GOT3 (cell line): ENCODE data around the gene PRKCE.

Experiments used
- DNase-seq: peaks from one replicate; lab custom pipeline; 2025; ENCODE audit warnings: mixed read lengths; lab: John Stamatoyannopoulos, UW

PRKCE gene

DNA sequence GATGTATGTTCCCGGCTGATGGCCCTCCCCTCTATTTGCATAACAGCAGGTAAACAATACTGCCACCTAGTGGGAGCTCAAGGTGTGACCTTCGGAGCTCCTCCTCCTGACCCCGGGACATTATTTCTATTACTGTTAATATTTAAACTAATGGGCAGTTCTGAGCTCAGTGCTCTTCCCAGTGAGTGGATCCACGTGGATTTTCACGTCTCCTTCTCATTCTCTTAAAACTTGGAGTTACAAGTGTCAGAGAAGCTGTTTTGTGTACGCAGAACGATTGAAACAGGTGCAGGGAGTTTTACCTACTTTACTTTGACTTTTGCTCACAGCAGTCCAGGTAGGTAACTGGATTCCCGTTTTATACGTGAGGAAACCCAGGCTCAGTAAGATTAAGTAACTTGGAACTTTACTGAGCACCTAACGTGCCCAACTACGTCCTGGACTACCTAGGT is 127.3 kb downstream of the PRKCE start:
- no peak for DNase-seq

DNA sequence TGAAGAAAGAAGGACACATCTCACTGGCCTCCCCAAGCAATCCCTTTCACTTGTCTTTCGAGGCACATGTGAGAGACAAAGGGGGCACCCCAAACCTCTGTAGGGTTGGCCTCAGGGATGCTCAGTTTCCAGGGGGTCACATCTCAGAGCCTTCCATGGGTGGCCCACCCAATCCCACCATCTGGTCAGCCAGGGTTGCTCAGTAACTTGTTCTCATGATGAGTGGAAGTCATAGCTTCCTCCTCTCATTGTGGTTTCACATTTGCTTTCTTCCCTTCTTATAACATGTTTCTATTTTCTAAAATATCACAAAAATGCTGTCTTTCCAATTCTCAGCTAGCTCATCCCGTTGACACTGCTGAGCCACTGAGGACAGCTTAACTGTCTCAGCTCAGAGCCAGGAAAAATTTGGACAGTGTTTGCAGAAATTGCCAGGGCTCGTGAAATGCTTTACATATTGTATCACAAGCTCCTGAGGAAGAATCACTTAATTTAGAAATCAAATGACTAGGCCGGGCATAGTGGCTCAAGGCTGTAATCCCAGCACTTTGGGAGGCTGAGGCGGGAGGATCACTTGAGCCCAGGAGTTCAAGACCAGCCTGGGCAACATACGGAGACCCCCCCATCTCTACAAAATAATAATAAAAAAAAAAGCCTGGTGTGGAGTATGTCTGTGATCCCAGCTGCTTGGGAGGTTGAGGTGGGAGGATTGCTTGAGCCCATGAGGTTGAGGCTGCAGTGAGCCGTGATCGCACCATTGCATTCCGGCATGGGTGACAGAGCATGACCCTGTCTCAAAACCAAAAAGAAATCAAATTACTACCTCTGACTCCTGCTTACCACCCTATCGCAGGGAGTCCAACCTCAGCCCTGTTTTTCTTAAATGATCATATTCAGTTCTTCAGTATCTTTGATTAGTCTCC is 129.3 kb downstream of the PRKCE start:
- no peak for DNase-seq

DNA sequence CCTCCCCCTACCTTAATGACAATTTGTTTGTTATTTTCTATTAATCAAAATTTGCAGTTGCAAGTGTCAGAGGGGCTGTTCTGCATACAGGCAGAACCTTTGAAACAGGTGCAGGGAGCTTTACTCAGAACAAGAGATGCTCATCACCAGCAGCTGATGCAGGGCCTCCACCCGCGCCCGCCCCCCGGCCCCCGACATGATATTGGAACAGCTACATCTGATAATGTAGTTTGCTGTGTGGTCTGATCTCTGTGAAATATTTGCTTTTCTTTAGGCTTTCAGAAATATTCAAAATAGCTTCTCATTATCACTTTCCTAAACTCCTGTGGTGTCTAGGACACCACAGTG is 130.0 kb downstream of the PRKCE start:
- no peak for DNase-seq

DNA sequence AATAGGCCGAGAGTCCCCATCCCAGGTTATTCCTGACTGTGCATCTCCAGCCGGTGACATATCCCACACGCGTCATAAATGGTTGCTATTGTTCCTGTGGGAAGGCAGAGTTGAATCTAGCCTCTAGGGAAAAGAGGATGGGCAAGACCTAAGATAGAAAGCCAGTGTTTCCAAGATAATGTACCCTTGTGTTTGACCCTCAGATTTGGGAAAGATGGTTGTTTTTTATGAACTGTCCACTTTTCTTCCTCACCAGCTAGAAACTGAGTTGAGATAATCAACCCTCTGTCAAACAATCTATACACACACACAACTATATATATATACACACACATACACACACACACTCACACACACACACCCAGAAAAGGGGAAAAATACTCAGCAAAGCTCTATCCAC is 131.0 kb downstream of the PRKCE start:
- no peak for DNase-seq

DNA sequence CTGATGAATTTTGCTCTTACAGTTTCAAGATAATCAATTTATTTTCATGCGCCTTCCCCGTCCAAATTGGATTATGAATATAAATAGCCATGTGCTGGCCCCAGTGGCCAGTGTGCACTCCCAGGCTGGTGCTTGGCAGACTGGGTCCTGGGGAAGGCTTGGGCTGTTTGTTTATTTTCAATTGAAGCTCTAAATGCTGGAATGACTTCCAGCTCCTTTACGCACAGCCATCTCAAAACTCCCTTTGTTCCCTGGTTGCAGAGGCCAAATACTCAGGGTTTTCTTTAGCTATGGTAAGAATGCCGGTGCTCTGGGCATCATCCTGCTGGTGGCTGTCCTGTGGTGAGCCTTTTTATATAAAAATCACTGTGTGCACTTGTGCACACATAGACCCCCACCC is 131.5 kb downstream of the PRKCE start:
- no peak for DNase-seq

DNA sequence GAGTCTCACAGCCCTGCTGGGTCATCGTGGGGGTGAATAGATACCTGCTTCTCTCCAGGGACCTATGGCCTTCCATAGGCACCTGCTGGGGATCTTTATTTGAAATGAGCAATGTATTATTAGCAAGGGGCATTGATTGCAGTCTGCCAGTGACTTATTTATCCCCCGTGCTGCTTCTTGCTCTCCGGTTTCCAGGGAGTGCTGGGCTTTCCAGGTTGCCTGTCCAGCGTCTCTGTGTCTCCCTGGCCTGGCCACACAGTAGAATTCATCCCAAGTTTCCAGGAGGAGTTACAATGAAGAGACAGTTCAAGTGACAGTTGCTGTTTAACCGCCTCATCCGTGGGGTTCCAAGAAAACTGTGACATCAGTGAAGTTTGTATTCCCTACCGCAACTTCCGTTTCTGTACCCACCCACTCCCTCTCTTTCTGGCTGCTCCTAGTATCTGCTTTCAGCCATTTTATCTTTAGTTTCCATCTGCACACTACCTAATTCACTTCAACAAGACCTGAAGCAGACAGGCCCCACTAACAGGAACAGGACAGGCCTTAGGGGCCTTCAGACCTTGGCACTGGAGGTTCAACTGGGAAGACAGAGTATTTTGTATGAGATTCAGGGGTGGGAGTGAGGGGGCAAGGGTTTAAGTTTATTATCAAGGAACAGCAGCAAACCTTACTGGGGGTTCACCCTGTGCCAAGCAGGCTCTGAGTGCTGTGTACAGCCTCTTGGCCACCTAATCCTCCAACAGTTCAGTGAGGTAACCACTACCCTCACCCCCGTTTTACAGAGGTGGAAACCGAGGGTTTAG is 134.8 kb downstream of the PRKCE start:
- DNase-seq, result no peak

DNA sequence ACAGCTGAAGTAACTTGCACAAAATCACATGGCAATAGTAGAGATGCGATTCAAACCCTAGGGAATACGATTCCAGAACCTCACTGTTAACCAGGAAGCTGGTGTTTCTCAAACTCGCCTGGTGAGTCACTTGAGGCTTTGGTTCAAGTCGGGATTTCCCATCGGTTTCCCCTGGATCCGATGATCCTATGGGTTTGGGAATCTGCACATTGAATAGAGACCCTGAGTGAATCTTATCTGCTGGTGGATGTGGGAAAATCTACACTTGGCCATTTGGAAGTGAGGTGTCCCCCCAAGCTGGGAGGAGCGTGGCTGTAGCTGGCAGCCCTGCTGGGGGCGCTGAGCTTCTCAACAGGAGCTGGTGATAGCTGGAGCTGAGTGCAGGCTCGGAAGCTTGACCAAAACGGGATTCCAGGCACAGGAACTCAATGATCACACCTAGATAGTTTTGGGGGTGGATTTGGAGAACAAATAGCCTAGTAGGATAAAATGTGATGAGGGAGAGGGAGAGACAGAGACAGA is 135.4 kb downstream of the PRKCE start:
- DNase-seq, result no peak

DNA sequence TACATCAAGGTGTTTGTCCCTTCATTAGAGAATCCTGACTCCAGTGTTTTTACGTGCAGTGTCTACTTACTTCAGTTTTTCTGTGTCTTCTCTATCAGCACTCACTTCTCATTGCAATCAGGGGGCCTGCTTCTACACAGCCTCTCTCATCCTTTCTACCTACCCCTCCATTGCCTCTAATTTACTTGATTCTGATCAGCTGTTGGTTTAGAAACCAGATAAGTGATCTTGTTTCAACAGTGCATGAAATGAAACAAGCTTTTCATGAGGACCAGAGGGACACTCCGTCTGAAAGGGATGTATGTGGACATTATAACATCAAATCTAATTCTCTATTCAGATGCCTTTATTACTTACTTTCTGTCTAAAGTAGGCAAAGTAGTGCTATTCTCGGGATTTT is 136.9 kb downstream of the PRKCE start:
- DNase-seq, result no peak

DNA sequence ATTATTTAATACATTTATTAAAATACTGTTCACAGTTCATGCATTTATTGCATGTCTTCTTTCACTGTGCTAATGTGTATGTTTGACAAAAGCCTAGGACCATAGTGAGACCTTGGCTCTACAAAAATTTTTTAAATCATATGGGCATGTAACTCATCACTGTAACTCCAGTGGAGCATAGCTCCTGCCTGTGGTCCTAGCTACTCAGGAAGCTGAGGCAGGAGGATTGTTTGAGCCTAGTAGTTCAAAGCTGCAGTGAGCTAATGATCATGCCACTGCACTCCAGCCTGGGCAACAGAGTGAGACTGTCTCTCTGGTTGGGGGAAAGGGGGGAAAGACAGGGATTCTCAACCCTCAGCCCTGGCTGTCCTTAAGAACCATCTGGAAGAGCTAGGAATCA is 137.8 kb downstream of the PRKCE start:
- no peak for DNase-seq

DNA sequence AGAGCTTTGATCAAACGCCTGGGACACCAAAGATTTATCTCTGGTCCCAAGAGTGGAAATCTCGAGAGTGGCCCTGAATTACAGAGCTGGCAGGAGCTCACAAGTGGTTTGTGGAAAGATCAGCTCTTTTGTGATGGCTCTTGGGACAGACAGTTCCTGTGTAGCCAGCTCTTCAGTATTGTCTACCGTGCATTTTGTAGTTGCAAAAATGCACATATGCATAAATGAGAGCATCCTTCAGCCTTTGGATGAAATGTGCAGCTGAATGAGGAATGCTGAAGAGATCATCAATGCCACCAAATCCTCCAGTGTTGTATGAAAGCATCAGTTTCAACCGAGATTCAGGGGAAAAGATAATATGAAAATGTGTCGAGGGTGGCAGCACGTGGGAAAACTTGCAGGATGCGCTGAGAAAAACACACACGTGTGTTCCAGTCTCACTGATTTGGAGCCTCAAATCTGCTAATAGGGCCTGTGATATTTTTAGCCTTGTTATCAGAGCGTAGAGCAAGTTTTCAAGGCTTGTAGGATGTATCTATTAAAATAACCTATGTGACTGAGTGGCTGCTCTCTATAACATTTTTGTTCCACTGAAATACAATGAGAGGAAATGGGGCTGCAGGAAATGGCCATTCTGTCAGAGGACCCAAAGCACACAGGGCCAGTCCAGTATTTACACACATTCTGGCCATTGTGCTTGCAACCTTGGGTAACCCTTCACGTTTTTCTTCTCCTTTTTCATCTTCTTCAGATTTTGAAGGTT is 138.7 kb downstream of the PRKCE start:
- no peak for DNase-seq

DNA sequence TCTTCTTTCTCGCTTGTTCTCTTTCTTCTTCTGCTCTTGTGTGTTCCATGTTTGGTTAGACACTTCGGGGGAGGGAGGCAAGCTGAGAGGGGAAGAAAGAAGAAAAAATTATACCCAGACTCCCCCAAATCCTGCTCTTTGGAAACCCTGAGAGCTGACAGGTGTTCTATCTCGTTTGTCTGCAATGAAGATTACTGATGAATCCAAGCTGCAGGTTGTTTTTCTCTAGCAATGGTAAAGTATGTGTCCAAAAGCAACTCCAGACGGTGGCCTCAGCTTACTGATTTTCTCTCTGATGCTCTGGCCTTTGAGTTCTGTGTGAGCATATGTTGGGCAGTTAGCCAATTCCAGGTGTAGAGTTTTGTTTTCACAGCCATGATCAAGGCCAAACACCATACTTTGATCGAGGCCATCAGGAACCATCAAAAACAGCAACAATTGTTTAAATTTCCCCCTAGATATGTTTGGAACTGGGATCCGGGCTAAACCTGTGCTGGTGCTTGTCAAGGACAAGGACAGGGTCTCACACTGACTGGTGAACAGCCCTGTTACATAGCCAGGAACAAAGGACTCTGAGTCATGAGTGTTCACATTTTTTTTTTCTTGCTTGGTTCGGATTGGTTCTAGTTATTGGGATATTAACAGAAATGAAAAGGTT is 142.0 kb downstream of the PRKCE start:
- DNase-seq, result no peak

DNA sequence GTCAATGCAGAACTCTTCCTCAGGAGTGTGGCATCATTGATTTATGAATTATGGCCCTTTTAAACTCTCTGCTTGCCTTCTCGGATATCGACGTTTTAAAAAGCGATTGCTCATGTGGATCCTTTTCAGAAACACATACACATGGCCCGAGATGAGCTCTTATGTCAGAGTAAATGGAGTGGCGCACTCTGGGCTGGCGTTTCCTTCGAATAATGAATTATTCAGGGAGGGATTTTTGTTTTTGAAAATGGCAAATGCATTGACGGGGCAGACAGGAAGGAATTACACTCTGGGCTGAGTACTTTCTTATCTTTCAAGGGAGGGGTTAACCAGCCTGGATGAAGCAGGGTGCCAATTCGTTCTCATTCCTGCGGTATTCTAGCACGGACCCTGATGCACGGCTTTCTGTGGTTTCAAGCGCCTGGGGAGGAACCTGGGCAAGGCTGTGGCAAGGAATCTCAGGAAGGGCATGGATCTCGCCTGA is 142.7 kb downstream of the PRKCE start:
- DNase-seq, result no peak

DNA sequence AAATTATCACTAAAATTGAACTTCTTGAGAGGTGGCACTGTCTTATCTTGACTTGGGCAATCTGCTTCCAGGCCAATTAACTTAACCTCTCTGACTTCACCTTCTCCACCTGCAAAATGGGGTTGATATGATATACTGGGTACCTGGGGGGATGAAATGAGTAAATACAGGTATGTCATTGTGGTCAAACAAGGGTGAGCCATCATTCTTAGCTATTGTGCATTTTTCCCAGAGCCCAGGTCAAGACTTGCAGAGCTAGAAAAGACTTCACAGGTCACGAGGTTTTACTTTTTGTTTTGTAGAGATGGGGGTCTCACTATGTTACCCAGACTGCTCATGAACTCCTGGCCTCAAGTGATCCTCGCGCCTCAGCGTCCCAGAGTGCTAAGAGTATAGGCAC is 145.0 kb downstream of the PRKCE start:
- DNase-seq, result no peak

DNA sequence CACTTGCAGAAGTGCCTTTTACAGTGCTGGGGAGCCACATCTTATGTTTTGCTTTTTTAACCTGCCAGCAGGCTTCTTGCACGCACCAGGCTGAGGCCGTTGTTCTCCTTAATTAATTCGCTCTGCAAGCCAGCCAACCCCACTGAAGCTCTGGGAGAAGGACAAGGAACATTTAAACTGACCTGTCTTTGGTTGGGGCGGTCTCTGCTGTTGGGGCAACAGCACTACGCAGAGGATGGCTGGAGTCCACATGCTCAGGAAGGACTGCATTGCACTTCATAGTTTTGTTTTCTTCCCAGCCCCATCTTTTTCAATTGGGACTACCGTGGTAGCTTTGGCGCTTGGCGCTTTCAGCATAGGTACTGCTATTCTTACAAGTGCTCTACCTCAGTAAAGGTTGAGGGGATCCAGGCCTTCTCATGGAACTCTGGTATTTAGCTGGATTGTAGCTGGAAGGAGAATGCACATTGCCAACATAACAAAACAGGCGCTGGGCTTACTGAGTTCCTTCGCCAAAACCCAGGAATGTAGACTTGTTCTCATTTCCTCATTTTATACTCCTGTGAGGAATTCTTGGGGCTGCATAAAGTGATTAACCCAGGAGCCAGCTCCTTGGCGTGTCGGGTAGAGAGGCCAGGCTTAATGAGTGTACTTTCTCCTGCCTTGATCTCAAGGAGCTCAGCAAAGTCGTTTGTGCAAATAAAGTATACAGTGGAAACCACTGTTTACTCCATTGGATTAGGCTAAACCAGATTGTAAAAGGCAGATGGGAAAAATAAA is 146.2 kb downstream of the PRKCE start:
- no peak for DNase-seq

DNA sequence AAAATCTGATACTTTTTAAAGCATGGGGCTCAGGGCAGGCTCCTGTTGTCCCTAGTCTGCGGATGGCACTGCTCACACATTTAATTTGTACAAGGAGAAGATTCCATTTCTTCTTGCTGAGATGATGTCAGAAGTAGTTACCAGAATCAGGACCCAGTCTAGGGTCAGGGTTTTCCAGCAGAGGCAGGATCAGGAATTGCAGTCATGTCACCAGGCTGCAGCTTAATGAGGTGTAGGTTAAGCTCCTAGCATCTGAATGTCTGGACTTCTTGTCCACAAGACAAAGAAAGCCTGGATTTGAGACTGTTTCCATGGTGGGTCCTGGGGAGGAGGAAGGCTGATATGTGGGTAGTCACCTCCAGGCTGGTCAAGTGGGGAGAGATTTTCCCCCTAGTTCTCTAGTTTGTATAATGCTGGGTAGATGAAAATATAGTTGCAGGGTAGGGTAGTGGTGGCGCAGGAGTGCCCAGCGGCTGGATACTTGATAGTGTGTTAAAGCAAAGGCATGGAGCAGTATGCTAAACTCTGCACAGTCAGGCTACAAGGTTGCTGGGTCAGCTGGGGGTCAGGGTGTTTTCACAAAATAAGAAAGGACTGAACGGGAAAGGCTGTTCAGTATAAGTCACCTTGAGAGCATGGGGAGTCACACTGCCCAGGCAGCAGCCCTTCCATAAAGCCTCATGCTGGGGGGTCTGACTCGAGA is 148.4 kb downstream of the PRKCE start:
- no peak for DNase-seq

DNA sequence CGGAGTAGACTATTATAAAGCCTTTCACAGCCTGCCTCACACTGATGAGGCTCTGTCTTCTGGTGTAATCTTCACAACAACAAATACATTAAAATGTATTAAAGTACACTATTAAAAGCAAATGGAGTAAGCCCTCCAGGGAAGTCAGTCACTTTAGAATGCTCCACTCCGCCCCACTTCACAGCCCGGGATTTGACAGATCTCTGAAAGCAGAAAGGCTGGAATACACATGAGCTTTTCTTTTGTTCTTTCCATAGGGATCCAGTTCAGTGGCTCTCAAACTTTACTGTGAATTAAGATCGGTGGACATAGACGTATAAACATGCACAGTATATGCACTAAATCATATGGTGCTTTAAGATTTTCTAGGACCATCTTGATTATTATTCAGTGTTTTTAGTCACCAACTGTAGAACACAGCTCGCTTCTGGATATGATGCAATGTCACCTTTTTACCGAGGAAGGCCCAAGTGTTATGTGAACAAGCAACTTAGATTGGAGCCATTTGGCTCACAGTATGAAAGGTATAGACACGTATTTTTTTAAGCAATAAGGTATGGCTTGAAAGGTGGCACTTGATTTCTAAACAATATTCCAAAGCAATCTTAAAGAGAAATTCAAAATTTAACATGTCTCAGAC is 151.1 kb downstream of the PRKCE start:
- DNase-seq, result no peak

DNA sequence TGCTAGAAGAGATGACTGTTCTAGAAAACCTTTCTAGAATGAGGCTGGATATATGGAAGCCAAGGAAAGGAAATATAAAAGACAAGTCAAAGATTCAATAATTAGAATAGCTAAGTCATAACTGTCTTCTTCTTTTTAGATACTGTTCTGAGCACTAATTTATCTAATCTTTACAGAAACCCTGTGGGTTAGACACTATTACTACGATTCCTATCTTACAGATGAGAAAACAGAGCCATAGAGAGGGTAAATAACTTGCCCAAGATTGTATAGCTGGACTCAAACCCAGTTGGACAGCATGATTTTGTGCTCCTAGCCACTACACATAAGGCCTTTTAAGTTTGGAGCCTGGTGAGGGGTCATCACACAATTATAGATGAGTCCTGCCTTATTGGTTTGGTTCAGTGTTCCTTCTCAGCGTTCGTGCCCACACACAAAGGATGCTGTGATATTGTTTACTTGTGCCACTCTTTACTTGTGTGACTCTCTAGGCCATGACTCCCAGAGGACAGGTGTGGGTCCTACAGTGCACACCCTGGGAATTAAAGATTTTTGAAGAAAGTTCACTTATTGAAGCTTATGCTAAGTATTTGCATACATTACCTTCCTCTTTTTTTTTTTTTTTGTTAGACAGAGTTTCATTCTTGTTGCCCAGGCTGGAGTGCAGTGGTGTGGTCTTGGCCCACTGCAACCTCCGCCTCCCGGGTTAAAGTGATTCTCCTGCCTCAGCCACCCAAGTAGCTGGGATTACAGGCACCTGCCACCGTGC is 153.7 kb downstream of the PRKCE start:
- DNase-seq, result no peak

DNA sequence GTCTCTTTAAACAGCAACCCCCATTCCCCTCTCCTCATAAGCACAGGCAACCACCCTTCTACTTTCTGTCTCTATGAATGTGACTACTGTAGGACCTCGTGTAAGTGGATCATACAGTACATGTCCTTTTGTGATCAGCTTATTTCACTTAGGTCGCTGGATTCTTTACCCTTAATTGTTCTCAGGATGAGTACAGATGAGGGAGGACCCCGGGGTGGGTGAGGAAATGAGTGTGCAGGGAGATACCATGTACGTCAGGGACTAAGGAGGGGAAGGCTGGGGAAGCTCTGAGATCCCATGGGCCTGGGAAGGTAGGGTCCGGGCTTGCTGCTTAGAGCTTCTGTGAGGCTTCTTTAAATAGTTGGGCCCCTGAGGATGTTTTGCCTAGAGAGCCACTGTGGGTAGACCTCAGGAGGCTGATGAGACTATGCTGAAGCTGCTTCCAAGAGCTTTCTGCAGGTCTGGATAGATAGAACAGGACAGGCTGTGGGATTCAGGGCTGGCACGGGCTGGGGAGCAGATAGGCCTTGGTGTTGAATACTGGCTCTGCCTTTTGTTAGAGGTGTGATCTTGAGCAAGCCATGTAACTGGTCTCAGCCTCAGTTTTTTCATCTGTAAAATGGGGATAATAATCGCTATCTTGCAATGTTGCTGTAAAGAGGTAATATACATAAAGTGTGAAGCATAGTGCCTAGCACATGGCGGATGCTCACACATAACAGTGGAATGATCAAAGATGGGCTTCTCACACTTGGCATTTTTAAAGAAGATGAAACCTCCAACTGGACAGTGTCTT is 155.3 kb downstream of the PRKCE start:
- no peak for DNase-seq
